Measurements from ENCODE around the gene HDAC5.
A peak's percentile ranks its signal among the peaks of the same experiment; 100 is the strongest.
"Not testable (repeated sequence)": the region's sequence is repeated elsewhere in the genome, so short reads cannot be mapped to it uniquely, and the experiment has no call there.

The HDAC5 gene

GRCh38 chr17:44067545-44067940 is 55.9 kb downstream of the HDAC5 start:
- no peak for DNase-seq (ENCODE audit: low read depth)

GRCh38 chr17:44066204-44066930 is 57.1 kb downstream of the HDAC5 start, which contains the start of gene LSM12:
TSS of gene LSM12 (minus strand) at chr17:44066671. CDS start at chr17:44066587, 84 bp downstream.
- DNase-seq (ENCODE audit: low read depth), result peak; percentile 80

GRCh38 chr17:44065668-44066203 is 57.7 kb downstream of the HDAC5 start:
- no peak for DNase-seq (ENCODE audit: low read depth)

GRCh38 chr17:44063704-44064639 is 59.5 kb downstream of the HDAC5 start:
- no peak for DNase-seq (ENCODE audit: low read depth)

GRCh38 chr17:44062871-44063270 is 60.6 kb downstream of the HDAC5 start:
- no peak for DNase-seq (ENCODE audit: low read depth)

GRCh38 chr17:44061446-44061845 is 62.0 kb downstream of the HDAC5 start:
- DNase-seq (ENCODE audit: low read depth), result no peak

- DNase-seq (ENCODE audit: low read depth), result no peak
Measured at GRCh38 chr17:44059101-44059892, 64.1 kb downstream of the HDAC5 start.

- no peak for DNase-seq (ENCODE audit: low read depth)
Measured at GRCh38 chr17:44053125-44053872, 70.1 kb downstream of the HDAC5 start.

- no peak for DNase-seq (ENCODE audit: low read depth)
Measured at GRCh38 chr17:44049294-44050060, 74.0 kb downstream of the HDAC5 start.

GRCh38 chr17:44046893-44047292 is 76.5 kb downstream of the HDAC5 start:
- not testable (repeated sequence) for DNase-seq (ENCODE audit: low read depth)

- DNase-seq (ENCODE audit: low read depth), result no peak
Measured at GRCh38 chr17:44045486-44045885, 78.0 kb downstream of the HDAC5 start.

- no peak for DNase-seq (ENCODE audit: low read depth)
Measured at GRCh38 chr17:44044071-44044470, 79.4 kb downstream of the HDAC5 start.

GRCh38 chr17:44043272-44043696 is 80.2 kb downstream of the HDAC5 start:
- DNase-seq (ENCODE audit: low read depth), result no peak

GRCh38 chr17:44039829-44040635 is 83.4 kb downstream of the HDAC5 start:
- no peak for DNase-seq (ENCODE audit: low read depth)

- DNase-seq (ENCODE audit: low read depth), result no peak
Measured at GRCh38 chr17:44038604-44039011, 84.8 kb downstream of the HDAC5 start.

GRCh38 chr17:44037471-44037870 is 86.0 kb downstream of the HDAC5 start:
- DNase-seq (ENCODE audit: low read depth), result no peak

- DNase-seq (ENCODE audit: low read depth), result not testable (repeated sequence)
Measured at GRCh38 chr17:44034688-44035087, 88.8 kb downstream of the HDAC5 start.

- no peak for DNase-seq (ENCODE audit: low read depth)
Measured at GRCh38 chr17:44033861-44034408, 89.5 kb downstream of the HDAC5 start.

- no peak for DNase-seq (ENCODE audit: low read depth)
Measured at GRCh38 chr17:44030482-44030881, 93.0 kb downstream of the HDAC5 start.

All from T follicular helper cell (primary cell).